ENCODE data around the gene CXCL5.
"Not testable (repeated sequence)": the region's sequence is repeated elsewhere in the genome, so short reads cannot be mapped to it uniquely, and the experiment has no call there.

CXCL5 gene

GRCh38 chr4:73964862-73965611 lies 33.4 kb downstream of the CXCL5 start:
- peak; percentile 22 for DNase-seq

GRCh38 chr4:73962724-73963123 lies 35.8 kb downstream of the CXCL5 start:
- DNase-seq: no peak

DNA sequence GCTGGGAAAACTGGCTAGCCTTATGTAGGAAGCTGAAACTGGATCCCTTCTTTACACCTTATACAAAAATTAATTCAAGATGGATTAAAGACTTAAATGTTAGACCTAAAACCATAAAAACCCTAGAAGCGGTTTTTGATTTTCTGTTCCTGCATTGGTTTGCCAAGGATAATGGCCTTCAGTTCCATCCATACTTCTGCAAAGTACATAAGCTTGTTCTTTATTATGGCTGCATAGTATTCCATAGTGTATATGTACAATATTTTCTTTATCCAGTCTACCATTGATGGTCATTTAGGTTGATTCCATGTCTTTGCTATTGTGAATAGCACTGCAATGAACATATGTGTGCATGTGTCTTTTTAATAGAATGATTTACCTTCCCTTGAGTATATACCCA lies 39.4 kb downstream of the CXCL5 start:
- DNase-seq: not testable (repeated sequence)

GRCh38 chr4:73952352-73952751 lies 46.1 kb downstream of the CXCL5 start:
- DNase-seq: no peak

DNA sequence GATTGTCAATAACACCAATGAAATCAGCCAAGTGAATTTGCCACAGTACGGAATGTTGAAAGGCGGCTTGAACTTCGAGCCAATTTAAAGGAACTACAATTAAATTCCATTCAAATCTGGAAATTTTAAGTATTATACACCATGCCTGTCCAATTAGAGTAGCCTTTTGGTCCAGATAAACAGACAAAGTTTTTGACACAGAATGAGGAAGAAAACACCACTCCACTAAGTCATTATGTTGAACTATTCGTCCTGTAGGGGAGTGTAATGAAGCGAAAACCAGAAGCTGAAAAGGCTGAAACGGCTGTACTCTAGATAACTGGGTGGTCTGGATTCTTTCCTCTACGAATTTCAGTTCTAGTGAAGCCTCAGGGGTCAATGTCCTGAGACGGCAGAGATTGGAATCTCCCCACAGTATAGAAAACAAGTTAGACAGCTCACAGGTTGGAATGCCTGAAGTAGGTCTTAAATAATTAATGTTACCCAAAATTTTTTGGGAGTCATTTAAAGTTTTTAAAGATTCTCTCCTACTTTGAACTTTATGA lies 48.0 kb downstream of the CXCL5 start:
- DNase-seq: peak; percentile 54

GRCh38 chr4:73948990-73949706 lies 49.3 kb downstream of the CXCL5 start:
- no peak for DNase-seq

- DNase-seq: no peak
Observed at GRCh38 chr4:73948291-73948690, 50.2 kb downstream of the CXCL5 start.

GRCh38 chr4:73947239-73947985 lies 51.1 kb downstream of the CXCL5 start:
- DNase-seq: no peak

DNA sequence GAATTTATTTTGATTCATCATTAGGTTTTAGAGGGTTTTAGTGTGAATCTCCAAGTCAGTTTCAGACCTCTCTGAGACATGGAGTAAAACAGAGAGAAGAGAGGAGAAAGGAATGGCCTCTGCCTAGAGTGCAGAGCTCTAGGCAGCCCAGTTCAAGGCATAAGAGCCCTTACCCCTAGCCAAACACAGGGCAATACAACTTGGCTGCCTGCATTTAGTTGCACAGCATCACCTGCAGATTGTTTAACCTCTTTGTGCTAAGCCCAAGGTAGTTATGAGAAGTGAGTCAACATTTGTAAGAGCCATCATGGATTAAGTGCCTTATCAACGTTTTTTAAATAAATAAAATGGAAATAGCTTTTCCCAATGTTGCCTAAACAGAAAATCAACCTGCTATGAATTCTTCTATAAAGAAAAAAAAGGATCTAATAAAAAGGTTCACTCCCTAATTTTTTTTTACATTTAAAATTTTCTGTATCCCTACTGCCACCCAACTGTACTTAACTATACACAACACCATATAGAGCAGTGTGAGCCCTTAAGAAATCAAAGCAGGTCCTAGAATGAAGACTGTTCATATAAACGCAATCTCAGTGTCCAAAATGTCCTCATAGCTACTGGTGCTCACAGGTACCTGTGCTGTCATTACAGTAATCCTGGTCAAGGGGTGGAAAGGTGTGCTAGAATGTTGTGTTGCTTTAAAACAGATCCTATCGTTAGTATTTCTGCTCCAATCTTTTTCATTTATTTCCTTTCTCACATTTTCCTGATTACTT lies 52.6 kb downstream of the CXCL5 start:
- DNase-seq: no peak

Data from retina (tissue), 1 donor.